ENCODE measurements around the gene STK10. TPM values are rescaled to one million over a fixed set of nuclear protein-coding genes. Genes with fewer than 3 reads are reported as not detected.

STK10 gene
- total and polyA plus RNA-seq, 9 of the 15 experiments (the other 6 are each of a cell fraction or from before 2014, with no cell fraction given), result 0.30 to 6.7 (median 2.4) TPM

DNA sequence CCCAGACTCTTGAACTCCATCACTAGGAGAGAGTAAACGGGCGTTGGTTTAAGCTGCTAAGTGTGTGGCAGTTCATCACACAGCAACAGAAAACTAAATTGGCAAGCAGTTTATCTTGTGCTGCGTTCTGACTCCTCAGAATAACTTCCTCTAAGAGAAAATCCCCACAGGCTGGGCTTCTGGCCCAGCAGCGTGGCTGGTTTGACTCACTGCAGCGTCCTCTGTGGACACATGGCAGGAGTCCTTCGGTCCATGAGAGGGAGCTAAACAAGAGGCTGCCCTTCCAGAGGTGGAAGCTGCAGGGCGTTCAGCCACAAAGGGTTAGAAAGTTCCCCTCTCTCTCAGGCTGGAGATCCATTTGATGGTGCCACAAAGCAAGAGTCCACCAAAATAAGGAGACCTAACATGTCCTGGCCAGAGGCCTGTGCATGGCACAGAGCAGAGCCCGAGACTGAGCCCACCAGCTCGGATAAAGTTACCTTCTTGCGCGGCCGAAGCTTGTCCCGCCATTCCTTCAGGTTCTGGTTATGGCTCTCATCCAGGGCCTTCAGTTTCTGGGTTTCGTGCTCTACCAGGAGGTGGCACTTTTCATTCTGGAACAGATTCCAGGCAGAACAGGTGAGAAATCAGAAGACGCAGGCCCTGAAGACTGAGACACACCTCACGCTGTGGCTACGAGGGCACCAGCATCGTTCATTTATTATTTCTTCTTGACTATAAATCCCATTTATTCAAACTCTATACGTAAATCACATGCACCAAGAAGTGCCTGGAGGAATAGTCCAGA lies 135.4 kb downstream of the STK10 start:
- peak; percentile 75 for ATAC-seq
- WGBS (ENCODE audit: insufficient coverage, low coverage, missing lambda C conversion rate), result 59% methylated on average over 19 of the region's 19 CpGs
- H3K4me1 ChIP-seq (replicated peaks in 1 of 2; ENCODE audit: control insufficient read depth in 2 of 2, insufficient read depth in 2 of 2, low read length in 2 of 2), result peaks cover 10 to 20% of the 10 kb centered on the region in 2 experiments; a peak in 4 of 5 replicates
- 0 out of 2 replicates have a peak, but pooled peaks cover 3% of the 10 kb centered on the region for H4K20me1 ChIP-seq (replicated peaks; ENCODE audit: control insufficient read depth, insufficient read depth, low read length)
- H3K4me2 ChIP-seq (ENCODE audit: insufficient read depth, low read length), result no peak overlapping the region
- CTCF ChIA-PET (ENCODE audit: low intra/inter-chr PET ratio), result no interaction called here
- no peaks in the 10 kb centered on the region for H3K79me2 ChIP-seq (ENCODE audit: control insufficient read depth, insufficient read depth, low read length)
- H3K9me3 ChIP-seq (replicated peaks; ENCODE audit: control insufficient read depth, insufficient read depth, low read depth, low read length), result no peaks in the 10 kb centered on the region
- in situ Hi-C loops (cut with MboI) (loop anchor here (10.0 kb wide), 1 partner anchor 628 kb away; no protein-coding TSS in a partner anchor), intact Hi-C loops (cut with micrococcal nuclease) (loop anchor here (5.0 kb wide), 1 partner anchor 635 kb away; the partner anchor contains the start of gene FGF18)
- peak overlapping the region; percentile 18 for H2AFZ ChIP-seq (ENCODE audit: low read depth, low read length)
- 0 out of 4 replicates have a peak overlapping the region, but pooled peaks of 1 of the 2 experiments have one; percentile 48 for H3K9ac ChIP-seq (ENCODE audit: insufficient read depth in 1 of 2, low read depth in 2 of 2, low read length in 2 of 2)
- BruUV-seq (replicated peaks), result no TSS peak
- no peaks in the 10 kb centered on the region for H3K9me1 ChIP-seq (ENCODE audit: control insufficient read depth, insufficient read depth, low read length)
- no peak overlapping the region for H3K4me3 ChIP-seq
- peaks cover 0 to 7% of the 10 kb centered on the region in 2 experiments; a peak in 1 of 5 replicates for H3K27me3 ChIP-seq (ENCODE audit: control insufficient read depth in 2 of 2, insufficient read depth in 2 of 2, low read length in 2 of 2)
- DNase-seq (ENCODE audit: extremely low read depth in 1 of 4, low spot score in 3 of 4), result peak in 1 of 4 experiments; percentile 18
- H3K27ac ChIP-seq (ENCODE audit: extremely low read depth, low read depth, low read length), result no peak overlapping the region; the same call in 2 of the 3 replicates
- FAIRE-seq, result no peak
- H3K36me3 ChIP-seq (ENCODE audit: control insufficient read depth, insufficient read depth, low read length), result no peaks in the 10 kb centered on the region
- POLR2A ChIA-PET, result interaction anchor here (0.6 kb wide), 1 partner anchor 286 kb away, joined by 3 read pairs; no protein-coding TSS in a partner anchor
- TF ChIP-seq BMI1 (IDR thresholded peaks at IDR 0.05; ENCODE audit: low read length) (no peak), SAFB2 (IDR thresholded peaks at IDR 0.05; ENCODE audit: borderline replicate concordance, low read depth, low read length, severe bottlenecking) (no peak)
- TF ChIP-seq, protein P1, sequence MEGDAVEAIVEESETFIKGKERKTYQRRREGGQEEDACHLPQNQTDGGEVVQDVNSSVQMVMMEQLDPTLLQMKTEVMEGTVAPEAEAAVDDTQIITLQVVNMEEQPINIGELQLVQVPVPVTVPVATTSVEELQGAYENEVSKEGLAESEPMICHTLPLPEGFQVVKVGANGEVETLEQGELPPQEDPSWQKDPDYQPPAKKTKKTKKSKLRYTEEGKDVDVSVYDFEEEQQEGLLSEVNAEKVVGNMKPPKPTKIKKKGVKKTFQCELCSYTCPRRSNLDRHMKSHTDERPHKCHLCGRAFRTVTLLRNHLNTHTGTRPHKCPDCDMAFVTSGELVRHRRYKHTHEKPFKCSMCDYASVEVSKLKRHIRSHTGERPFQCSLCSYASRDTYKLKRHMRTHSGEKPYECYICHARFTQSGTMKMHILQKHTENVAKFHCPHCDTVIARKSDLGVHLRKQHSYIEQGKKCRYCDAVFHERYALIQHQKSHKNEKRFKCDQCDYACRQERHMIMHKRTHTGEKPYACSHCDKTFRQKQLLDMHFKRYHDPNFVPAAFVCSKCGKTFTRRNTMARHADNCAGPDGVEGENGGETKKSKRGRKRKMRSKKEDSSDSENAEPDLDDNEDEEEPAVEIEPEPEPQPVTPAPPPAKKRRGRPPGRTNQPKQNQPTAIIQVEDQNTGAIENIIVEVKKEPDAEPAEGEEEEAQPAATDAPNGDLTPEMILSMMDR (IDR thresholded peaks at IDR 0.05 in 2 of 3, conservative IDR thresholded peaks at IDR 0.05 in 1 of 3; ENCODE audit: insufficient read depth in 2 of 3, low read depth in 1 of 3, low read length in 3 of 3), result peak in 2 of 3 experiments; percentile 26 to 51; a peak in 4 of 6 replicates
